IPS-NIHi7 (cell line): ENCODE measurements around the gene C22orf31.
A peak's percentile ranks its signal among the peaks of the same experiment; 100 is the strongest.

Experiments used
- DNase-seq: peaks from one replicate; pipeline ENCODE4 v3.0.0; 2012; ENCODE audit warnings: mixed read lengths; ENCODE audit errors: extremely low spot score

Gene C22orf31

GRCh38 chr22:29081517-29082236 is 20.0 kb upstream of the C22orf31 start:
- DNase-seq: no peak

DNA sequence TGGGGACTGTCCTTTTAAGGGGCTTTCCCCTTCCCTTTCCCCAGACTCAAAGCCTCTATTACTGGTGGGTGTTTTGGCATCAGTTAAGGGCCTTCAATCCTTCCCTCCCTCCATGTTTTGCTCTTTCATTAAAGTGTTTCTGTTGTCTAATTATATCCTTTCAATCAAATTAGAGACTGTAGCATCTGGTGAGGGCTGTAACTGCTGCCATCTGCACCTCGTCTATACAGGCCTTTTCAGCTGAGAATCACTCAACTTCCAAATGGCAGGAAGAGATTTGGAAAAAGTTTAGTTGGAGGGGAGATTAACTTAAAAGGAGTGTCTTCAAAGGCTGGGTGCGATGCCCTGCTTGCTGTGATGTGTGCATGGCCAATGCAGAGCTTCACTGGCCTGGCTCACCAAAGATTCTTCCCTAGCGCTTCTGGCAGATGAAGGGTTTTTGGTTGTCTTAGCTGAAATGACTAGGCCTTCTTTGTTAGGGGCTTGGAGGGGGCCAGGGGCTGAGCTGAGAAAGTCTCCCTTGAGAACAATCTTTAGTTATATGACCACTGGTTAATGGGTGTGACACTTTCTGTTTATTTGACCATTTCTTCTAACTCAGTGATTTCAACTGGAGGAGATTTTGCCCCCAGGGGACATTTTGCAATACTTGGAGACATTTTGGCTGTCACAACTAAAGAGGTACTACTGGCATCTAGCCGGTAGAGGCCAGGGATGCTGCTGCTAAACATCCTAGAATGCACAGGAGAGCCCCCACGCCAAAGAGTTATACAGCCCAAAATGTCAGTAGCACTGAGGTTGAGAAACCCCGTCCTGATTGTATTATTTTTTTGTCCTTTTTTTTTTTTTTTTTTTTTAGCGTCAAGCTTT is 18.7 kb upstream of the C22orf31 start:
- no peak for DNase-seq

GRCh38 chr22:29079218-29079901 is 17.7 kb upstream of the C22orf31 start:
- DNase-seq: no peak

DNA sequence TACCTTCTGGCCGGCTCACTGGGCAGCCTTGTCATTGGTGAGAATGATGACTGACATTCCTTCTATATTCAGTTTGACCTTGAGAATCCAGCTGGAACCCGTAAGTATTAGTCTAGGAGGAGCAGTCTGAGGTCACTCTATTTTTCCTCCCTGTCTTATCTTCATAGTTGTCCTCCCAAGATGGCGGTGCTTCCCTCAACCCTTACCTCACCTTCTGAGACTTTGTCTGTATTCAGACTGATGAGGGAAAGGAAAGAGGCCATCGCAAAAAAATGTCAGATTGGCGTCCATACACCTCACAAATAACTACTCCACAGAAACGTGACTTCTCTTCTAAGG is 17.2 kb upstream of the C22orf31 start:
- no peak for DNase-seq

- DNase-seq: no peak
Measured at GRCh38 chr22:29078036-29078868, 16.6 kb upstream of the C22orf31 start.

DNA sequence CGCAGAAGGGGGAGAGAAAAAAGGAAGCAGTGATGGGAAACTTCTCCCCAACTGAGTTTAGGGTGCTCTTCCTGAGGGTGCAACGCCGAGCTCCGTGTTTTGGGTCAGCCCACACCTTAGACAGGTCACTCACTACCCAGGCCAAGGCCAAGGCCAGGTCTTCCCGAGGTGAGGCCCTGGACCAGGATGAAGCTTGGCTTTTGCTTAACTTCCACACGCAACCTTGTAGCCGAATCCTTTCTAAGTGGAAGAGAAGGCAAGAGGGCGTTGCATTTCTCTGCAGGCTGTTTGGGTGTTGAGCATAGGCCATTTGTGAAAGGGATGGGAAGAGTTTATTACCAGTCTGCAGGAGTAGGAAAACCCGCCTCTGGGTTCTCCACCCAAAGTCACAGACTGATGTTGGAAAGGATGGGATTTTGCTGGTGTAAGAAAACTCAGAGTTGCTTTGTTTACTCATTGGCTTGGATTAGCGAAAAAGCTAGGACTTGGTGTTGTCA is 12.7 kb upstream of the C22orf31 start:
- no peak for DNase-seq

- peak; percentile 73 for DNase-seq
Measured at GRCh38 chr22:29073618-29074275, 12.1 kb upstream of the C22orf31 start.

DNA sequence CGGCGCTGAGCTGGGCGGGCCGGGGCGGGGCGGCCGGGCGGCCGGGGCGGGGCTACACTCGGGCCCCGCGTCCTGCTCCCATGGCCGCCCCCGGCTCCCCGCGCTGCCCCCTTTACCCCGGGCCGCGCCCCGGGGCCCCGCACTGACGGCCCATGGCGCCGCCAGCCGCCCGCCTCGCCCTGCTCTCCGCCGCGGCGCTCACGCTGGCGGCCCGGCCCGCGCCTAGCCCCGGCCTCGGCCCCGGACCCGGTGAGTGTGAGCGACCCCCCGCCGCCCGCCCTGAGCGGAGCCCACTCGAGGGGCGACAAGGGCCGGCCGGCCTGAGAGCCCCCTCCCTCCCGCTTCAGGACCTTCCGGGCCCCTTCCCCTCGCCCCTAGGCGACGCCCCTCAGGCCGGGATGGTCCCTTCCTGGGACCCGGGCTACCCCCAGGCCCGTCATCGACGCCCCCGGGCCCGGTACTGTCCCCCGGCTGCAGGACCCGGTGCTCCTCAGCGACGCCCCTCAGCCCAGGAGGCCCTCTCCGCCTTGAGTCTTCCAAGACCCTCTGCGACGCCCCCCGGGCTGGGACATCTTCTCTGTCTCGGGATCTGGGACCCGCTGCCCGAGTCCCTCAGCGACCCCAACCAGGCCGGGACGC is 11.5 kb upstream of the C22orf31 start, which contains the start of gene KREMEN1:
Gene KREMEN1 (plus strand): TSS at position 57 of the 639 bp plus-strand sequence. CDS start 96 bp downstream, at position 153.
- no peak for DNase-seq

- peak; percentile 97 for DNase-seq
Measured at GRCh38 chr22:29072193-29072978, 10.8 kb upstream of the C22orf31 start.

GRCh38 chr22:29071261-29072045 is 9.8 kb upstream of the C22orf31 start:
- DNase-seq: peak; percentile 65

DNA sequence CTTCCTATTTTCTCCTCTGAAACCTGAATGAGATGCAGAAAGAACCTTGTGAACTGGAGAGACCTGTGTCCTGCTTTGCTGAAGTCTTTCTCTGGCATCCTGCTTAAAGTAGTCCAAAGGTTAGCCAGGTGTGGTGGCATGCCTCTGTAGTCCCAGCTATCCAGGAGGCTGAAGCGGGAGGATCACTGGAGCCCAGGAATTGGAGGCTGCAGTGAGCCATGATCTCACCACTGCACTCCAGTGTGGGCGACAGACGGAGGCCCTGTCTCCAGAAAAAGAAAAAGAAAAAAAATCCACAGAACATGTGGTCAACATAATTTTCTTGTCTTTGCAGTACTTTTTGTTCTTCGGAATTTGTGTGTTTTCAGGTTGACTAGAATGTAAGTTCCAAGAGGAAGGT is 8.9 kb upstream of the C22orf31 start:
- no peak for DNase-seq

DNA sequence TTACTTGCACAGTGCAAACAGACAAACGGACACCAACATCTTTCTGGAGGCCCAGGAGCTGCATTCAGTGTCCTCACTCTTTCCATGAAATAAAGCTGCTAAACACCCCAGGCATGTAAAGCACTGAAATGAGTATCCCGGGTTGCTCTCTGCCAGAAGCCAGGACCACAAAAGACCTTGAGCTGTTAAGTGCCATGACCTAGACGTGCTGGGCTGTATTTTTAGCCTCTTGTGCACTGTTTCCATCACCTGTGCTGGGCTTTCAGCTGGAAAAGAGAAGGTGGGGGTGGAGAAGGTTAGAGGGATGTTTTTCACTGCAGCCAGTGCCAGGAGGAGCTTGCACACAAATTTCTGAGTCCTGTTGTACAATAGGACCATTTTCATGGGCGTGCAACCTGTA is 7.8 kb upstream of the C22orf31 start:
- DNase-seq: no peak

DNA sequence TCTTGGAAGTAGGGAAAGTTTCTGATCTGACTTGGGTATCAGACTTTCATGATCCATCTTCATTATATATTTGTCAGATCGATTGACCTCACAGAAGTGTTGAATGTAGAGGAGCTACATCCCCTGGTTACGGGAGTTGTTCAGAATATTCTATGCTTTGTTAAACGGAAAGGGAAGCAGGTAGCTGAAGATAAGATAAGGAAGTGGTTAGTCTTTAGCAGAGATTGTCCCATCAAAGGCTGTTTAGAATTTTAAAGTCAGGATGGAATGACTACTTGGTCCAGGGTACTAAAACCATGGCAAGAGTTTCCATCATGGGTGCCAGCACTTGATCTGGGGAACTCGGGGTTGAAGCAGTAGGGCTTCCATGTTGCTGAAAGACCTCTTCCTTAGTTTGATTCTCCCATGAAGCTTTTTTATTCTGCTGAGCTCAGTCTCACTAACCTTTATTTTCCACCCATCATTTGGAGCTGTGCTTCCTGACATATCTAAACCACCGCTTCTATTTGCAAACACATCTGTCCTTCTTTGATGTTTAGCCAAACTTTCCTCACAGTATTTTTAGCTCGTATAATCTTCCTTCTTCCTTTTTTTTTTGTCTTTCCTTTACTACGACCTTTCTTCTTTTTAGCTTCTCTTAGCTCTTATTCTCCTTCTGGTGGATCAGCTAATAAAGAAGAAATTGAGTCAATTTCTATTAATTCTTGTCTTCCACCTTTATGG is 4.0 kb upstream of the C22orf31 start:
- DNase-seq: no peak

DNA sequence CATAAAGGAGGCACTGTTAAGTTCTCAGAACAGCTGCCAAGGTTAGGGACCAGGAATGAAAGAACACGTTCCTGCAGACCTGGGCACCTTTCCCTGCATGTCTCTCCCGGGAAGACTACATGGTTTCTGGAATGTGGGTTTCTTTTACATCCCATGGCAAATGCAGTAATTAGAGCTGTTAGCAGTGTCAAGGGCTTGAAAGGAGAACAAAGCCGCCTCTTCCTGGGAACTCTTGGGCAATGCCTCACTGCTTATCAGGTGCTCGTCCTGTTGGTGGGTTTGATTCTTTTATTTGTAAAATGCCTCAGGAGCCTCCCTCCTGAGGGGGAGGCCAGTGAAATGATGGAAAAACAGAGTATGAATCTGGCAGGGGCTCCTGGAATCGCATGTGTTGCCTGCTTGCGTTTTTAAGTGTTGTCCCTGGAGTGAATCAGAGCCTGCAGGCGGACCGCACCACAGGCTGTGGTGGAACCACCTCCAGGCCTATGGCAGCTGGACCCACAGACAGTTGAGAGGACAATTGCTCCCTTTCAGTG is 723 bp upstream of the C22orf31 start:
- DNase-seq: no peak

DNA sequence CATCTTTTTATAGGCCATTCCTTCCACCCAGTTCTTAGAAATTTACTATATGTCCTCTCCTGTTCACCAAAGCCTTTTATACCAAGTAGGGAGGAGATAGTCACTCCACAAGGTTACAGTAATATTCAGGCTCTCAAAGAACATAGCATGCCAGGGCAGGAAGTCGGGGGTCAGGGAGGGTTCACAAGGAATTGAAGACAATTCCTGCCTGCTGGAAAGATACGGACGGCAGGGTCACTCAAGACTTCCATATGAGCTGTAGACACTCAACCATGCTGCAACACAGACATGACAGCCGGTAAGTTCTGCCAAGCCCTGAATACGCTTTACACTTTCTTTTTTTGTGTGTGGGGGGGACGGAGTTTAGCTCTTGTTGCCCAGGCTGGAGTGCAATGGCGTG is 700 bp downstream of the C22orf31 start:
- DNase-seq: no peak

DNA sequence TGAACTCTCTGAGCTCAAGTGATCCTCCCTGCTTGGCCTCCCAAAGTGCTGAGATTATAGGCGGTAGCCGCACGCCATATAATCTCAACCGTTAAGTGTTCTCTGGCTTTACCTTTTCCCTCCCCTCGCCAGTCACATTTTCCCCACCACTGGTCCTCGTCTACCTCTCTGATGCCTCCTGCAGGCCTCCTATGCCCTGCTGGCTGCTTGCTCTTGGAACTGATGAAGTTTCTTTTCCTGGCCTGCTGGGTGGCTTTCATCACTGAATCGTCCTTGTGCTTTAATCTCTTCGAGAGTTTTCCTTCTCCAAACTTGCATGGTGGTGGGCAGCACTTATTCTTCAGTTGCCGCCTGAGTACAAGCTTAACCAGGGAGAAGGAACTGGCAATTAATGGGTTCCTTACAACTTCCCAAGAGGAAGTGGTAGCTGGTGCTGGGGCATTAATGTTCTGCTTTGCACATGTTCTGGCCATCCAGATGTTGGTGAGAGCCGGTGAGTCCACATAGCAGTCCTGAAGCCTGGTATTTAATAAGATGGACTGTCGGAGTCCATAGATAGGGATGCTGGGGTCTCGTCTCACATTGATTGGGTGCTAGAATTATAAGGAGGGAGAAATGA is 1.3 kb downstream of the C22orf31 start:
- DNase-seq: no peak

- no peak for DNase-seq
Measured at GRCh38 chr22:29056472-29056871, 5.2 kb downstream of the C22orf31 start.
